GM12891 (cell line): ENCODE measurements around the gene UBE4A.

Experiments
- PAX5 ChIP-seq: IDR thresholded peaks from 2 replicates; pipeline ENCODE4 v1.6.1; 2011; ENCODE audit warnings: low read length, moderate library complexity, mild to moderate bottlenecking; ENCODE audit not compliant: insufficient read depth, severe bottlenecking
- POLR2A ChIP-seq: IDR thresholded peaks from 2 replicates; pipeline ENCODE4 v1.6.1; 2011; ENCODE audit warnings: low read depth, low read length, control low read depth
- POLR2AphosphoS5 ChIP-seq: IDR thresholded peaks from 2 replicates; pipeline ENCODE4 v1.6.1; 2011; ENCODE audit warnings: low read depth, low read length, control low read depth
- TAF1 ChIP-seq: IDR thresholded peaks from 2 replicates; pipeline ENCODE4 v1.6.1; 2011; ENCODE audit warnings: low read depth, low read length, control low read depth

GRCh38 chr11:118415062-118415738 lies 55.8 kb downstream of the UBE4A start:
- TF ChIP-seq TAF1: no peak
- TF ChIP-seq POLR2AphosphoS5: no peak
- no peak for TF ChIP-seq POLR2A
- TF ChIP-seq PAX5: no peak
